Fibroblast of skin of scalp (primary cell): Measurements from ENCODE around the gene FOXA3.

ENCODE experiments used
- DNase-seq: peaks from one replicate; pipeline ENCODE4 v3.0.0-alpha.2; 2013

The FOXA3 gene

GRCh38 chr19:45874620-45874966 is 10.5 kb downstream of the FOXA3 start:
- DNase-seq, result no peak

GRCh38 chr19:45876161-45876410 is 12.0 kb downstream of the FOXA3 start:
- no peak for DNase-seq

DNA sequence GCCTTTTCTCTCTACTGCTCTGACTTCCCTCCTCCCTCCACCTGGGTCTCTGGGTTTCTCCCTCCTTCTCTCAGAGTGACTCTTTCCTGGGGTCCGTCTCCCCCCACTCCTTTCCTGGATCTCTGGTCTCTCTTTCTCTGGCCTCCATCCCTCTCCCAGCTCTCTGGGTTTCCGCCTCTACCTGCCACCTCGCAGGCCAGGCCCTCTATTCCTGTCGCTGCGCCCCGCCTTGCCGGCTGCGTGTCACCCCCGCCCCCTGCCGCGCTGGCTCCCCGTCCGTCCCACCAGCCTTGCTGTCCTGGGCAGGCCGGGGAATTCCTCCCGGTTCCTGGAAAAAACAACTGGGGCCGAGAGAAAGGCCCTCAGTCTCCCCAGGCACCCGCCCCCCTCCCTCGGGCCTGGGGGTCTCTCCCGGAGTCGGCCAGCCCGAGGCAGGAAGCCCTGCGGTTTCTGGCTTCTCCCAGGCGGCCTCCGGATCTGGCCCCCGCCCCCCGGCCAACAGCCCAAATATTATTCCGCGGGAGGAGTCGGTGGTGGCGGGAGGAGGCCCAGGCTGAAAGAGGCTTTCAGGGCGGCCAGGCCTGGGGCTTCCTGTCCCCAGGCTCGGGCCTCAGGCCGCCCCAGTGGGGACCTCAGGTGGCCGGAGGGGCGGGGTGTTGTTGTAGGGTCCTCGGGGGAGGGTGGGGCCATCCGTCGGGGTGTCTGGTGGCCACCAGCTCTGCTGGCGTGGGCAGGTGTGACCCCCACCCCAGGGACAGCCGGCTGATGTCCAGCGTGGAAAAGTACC is 12.5 kb downstream of the FOXA3 start:
- DNase-seq, result peak; percentile 75

DNA sequence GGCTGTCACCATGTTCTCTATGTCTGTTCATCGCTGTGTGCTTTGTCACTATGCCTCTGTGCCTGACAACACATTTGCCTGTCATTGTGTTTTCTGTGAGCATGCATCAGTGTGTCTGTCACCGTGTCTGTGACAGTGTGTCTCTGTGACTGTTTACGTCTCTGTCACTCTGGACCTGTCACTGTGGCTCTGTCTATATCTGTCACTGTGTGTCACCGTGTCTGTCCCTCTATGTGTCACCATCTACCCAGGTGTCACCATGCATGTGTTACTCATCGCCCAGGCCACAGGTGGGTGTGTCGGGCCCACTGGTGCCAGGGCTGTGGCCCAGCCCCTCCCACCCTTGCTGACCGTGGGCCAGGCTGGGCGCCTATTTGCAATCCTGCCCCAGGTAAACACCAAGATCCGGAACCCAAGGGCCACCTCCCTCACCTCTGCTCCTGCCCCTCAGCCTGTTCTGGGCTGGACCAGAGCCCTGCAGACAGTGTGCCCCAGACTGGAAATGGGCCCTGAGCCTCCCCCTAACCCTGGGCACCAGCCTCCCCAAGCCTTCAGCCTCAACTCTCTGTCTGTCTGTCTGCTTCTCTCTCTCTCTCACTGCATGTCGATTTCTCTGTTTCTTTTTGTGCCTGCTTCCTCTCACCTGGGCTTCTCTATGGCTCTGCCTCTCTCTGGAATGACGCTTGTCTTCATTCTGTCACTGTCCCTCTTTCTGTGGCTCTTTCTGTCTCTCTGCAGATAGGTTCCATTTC is 14.1 kb downstream of the FOXA3 start:
- DNase-seq, result no peak

DNA sequence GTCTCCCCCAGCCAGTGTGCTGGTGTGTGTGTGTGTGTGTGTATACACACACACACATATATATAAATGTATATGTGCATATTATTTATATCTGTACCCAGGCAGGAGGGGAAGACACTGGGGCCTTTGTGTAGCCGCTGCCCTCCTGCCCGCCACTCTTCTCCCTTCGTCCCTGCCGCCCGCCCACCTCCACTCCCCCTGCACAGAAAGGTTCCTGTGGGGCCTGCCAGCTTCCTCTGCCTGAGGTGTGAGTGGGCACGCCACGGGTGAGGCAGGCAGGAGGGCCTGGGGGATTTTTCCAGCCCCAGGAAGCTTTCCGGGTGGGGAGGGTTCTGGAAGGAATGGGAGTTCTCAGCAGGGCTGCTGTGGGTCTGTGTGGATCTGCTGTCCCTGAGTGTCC is 14.9 kb downstream of the FOXA3 start:
- DNase-seq, result no peak

- no peak for DNase-seq
Observed at GRCh38 chr19:45879971-45880370, 15.8 kb downstream of the FOXA3 start.

DNA sequence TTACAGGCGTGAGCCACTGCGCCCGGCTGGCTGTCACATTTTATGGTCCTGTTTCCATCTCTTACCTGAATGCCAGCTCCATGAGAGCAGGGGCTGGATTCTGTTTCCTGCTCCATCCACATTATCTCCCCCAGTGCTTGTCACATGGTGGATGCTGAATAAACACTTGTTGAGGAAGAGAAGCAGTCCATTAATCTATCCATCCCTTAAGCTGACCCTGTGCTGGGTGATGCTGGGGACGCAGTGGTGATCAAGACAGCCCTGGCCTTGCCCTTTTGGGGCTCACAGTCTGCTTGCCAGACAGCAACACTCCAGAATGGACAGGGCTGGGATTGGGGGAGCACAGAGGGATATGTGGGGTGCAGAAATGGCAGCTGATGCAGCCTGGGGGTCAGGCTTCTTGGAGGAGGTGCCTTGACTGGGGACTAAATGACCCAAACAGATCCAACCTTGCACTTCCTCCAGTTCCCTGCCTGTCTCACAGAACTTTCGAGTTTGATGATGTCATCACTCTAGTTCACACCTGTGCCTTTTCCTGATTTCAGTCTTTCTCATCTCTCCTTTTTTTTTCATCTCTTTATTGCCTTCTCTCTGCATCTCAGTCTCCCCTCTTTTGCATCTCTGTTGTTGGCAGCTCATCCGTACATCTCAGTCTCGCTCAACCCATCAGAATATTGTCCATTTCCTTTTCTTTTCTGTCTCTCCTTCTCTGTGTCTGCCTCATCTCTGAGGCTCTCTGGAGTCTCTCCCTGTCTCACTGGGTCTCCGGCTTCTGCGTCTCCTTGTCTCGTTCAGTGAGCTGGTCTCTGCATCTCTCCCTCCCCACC is 17.2 kb downstream of the FOXA3 start:
- no peak for DNase-seq

DNA sequence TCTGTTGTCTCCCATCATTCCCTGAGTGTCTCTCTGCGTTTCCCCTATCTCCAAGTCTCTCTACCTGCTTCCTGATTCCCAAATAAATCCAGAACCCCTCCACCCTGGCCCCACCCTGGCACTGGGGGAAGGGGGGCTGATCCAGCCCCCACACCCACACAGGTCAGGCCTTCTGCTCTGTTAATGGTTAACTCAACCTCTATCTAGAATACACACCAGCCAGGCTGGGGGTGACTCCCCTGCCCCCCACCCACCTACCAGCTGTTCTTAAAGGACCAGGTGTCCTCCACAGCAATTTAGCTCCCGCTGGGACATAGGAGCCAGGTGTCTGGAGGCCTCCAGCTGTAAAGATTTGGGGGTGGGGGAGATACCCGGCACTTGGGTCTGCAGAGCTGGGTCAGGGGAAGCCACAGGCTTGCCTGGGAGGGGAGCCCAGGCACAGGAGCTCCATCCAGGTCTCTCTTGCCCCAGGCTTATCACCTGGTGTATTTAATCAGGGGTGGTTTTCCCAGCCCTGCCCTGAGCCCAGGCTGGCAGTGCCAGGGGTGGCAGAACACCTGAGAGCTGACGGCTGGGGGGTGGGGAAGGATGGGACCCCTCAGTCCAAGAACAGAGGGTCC is 17.9 kb downstream of the FOXA3 start:
- DNase-seq, result no peak

GRCh38 chr19:45882652-45883585 is 18.8 kb downstream of the FOXA3 start:
- peak; percentile 86 for DNase-seq

DNA sequence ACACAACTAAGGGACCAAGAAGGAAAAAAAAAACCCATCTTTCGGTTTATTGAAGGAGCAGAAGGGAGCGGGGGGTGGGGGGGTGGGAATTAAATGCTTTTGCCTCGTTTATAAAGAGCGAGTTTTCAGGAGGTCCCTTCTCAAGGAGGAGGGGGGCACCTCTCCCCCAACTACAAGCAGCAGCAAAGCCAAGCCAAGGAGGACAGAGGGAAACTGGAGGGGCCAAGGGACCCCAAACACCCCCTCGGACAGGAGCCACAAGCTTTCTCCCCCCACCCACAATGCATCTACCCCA is 19.4 kb downstream of the FOXA3 start:
- no peak for DNase-seq

DNA sequence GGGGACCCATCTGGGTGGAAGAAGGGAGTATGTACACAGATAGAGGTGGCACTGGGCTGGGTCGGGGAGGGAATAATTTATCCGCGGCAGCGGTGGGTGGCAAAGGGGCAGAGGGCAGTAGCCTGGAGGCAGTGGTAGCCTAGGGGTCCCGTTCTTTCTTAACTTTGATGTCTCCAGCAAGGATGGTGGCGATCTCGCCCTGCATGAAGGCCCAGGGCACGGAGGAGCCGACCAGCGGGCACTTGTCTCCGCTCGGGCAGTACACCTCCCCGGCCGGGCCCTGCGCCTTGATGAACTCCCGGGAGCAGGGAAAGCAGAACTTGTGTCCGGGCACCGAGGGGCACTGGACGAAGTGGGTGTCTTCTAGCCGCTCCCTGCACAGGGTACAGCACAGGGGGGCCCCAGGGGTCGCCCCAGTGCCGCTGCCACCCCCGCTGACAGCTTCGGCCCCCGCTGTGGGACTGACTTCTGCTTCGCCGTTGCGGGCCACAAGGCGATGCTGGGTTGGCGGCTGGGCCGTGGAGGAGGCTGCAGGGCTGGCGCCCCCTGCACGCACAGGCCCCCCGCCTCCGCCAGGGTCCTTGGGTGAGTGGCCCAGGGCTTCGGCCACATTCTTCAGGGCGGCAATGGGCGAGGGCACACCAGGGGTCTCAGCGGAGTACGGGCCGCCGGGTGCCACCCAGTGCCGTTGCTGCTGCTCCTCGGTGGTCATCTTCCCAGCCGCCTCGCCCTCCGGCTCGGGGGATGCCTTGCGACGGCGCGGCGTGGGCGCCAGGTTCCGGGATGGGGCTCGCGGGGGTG is 20.0 kb downstream of the FOXA3 start:
- DNase-seq, result no peak

GRCh38 chr19:45884682-45885555 is 20.8 kb downstream of the FOXA3 start:
- no peak for DNase-seq

- peak; percentile 93 for DNase-seq
Observed at GRCh38 chr19:45885556-45886426, 21.7 kb downstream of the FOXA3 start, which contains the start of gene IRF2BP1. IRF2BP1 (minus strand) TSS chr19:45886141; CDS start chr19:45885774, 367 bp downstream.

GRCh38 chr19:45886427-45887199 is 22.5 kb downstream of the FOXA3 start:
- DNase-seq, result peak; percentile 94

- no peak for DNase-seq
Observed at GRCh38 chr19:45887200-45887710, 23.1 kb downstream of the FOXA3 start.

- no peak for DNase-seq
Observed at GRCh38 chr19:45889210-45889885, 25.2 kb downstream of the FOXA3 start.

DNA sequence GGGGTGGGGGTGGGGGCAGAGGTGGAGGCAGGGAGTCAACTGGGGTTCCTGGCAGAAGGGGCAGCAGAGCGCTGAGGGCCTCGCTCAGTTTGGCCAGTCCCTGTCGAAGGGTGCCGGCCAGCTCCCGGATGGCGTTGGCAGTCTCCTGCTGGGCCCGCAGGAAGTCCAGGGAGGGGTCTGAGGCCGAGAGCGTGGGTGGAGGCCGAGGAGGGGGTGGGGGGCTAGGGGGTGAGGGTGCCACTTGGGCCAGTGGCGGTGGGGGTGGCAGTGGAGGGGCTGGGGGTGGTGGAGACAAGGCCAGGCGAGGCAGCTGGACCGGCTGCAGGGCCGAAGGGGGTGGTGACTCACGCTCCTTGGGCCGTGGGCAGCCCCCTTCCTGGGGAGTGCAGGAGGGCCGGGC is 26.8 kb downstream of the FOXA3 start:
- no peak for DNase-seq
